Measurements from ENCODE around the gene DNAJC11. TPM values are rescaled to one million over a fixed set of nuclear protein-coding genes. Genes with fewer than 3 reads are reported as not detected.
"Not testable (repeated sequence)": the region's sequence is repeated elsewhere in the genome, so short reads cannot be mapped to it uniquely, and the experiment has no call there.

Gene DNAJC11
- polyA plus RNA-seq, 1 of the 3 experiments (the other 2 are of a cell fraction): 38.2 TPM

- TF ChIP-seq ZBTB33 (IDR thresholded peaks at IDR 0.05; ENCODE audit: borderline replicate concordance, low read depth) (no peak), SIN3A (IDR thresholded peaks at IDR 0.05; ENCODE audit: borderline replicate concordance, low read depth, low read length) (no peak), RCOR1 (IDR thresholded peaks at IDR 0.05; ENCODE audit: low read length) (no peak), POLR2AphosphoS5 (IDR thresholded peaks at IDR 0.05; ENCODE audit: low read depth, low read length) (no peak)
Measured at GRCh38 chr1:6700853-6701436, 671 bp downstream of the DNAJC11 start (continued).

GRCh38 chr1:6699915-6700314, 1.7 kb downstream of the DNAJC11 start:
- H3K27me3 ChIP-seq (ENCODE audit: insufficient read depth); H2AFZ ChIP-seq (ENCODE audit: low read depth); H3K9ac ChIP-seq; H3K9me3 ChIP-seq; POLR2A ChIA-PET; H3K27ac ChIP-seq (ENCODE audit: low read depth in 2 of 2, low read length in 1 of 2); H4K20me1 ChIP-seq (ENCODE audit: insufficient read depth); H3F3A ChIP-seq (replicated peaks; ENCODE audit: insufficient read depth); H3K9me2 ChIP-seq; H3K4me3 ChIP-seq (ENCODE audit: low read depth in 2 of 2, low read length in 1 of 2); H3K36me3 ChIP-seq (replicated peaks in 1 of 2; ENCODE audit: control insufficient read depth in 1 of 2, insufficient read depth in 2 of 2, low read length in 1 of 2); DNase-seq: not testable (repeated sequence)
- CTCF ChIA-PET: interaction anchor here (2.8 kb wide), 1 partner anchor 28 kb away, joined by 26 read pairs; no protein-coding TSS in a partner anchor
- Histone ChIP-seq H3K79me2 (ENCODE audit: insufficient read depth) (peaks cover 55% of the 10 kb centered on the region), H3K4me1 (ENCODE audit: control insufficient read depth in 1 of 2, insufficient read depth in 2 of 2, low read depth in 1 of 2, low read length in 1 of 2) (peaks cover 0 to 11% of the 10 kb centered on the region in 2 experiments; a peak in 1 of 4 replicates), H3K4me2 (peak overlapping the region; percentile 90; the same call in 1 of the 2 replicates)
- 98% methylated on average over 4 of the region's 4 CpGs for WGBS (ENCODE audit: low lambda C conversion rate)

GRCh38 chr1:6695868-6696267, 5.7 kb downstream of the DNAJC11 start:
- CTCF ChIA-PET: no interaction called here
- no peak overlapping the region for H3K9ac ChIP-seq
- POLR2A ChIA-PET: no interaction called here
- H4K20me1 ChIP-seq (ENCODE audit: insufficient read depth): no peaks in the 10 kb centered on the region
- peaks cover 7% of the 10 kb centered on the region for H3F3A ChIP-seq (replicated peaks; ENCODE audit: insufficient read depth)
- H3K27ac ChIP-seq (ENCODE audit: low read depth in 2 of 2, low read length in 1 of 2): no peak overlapping the region
- no peak overlapping the region for H3K4me2 ChIP-seq
- no peak overlapping the region for H2AFZ ChIP-seq (ENCODE audit: low read depth)
- no peak overlapping the region for H3K4me3 ChIP-seq (ENCODE audit: low read depth in 2 of 2, low read length in 1 of 2)
- peaks cover 87% of the 10 kb centered on the region for H3K79me2 ChIP-seq (ENCODE audit: insufficient read depth)
- H3K9me2 ChIP-seq: no peaks in the 10 kb centered on the region
- 35% methylated on average over 2 of the region's 2 CpGs for WGBS (ENCODE audit: low lambda C conversion rate)
- peaks cover 0 to 9% of the 10 kb centered on the region in 2 experiments; a peak in 1 of 4 replicates for H3K4me1 ChIP-seq (ENCODE audit: control insufficient read depth in 1 of 2, insufficient read depth in 2 of 2, low read depth in 1 of 2, low read length in 1 of 2)
- H3K36me3 ChIP-seq (replicated peaks in 1 of 2; ENCODE audit: control insufficient read depth in 1 of 2, insufficient read depth in 2 of 2, low read length in 1 of 2): peaks cover 0 to 9% of the 10 kb centered on the region in 2 experiments
- H3K27me3 ChIP-seq (ENCODE audit: insufficient read depth): no peaks in the 10 kb centered on the region
- DNase-seq: no peak
- H3K9me3 ChIP-seq: no peaks in the 10 kb centered on the region
- no peak for TF ChIP-seq JUND (IDR thresholded peaks at IDR 0.05)

GRCh38 chr1:6694121-6694713, 7.4 kb downstream of the DNAJC11 start:
- H3K9me3 ChIP-seq: no peaks in the 10 kb centered on the region
- ChIA-PET CTCF (interaction anchor here (1.1 to 1.3 kb wide), 2 partner anchors 8 to 11 kb away, joined by 4 to 5 read pairs; no protein-coding TSS in a partner anchor), POLR2A (interaction anchor here (0.6 kb wide), 1 partner anchor 21 kb away, joined by 4 read pairs; no protein-coding TSS in a partner anchor)
- no peaks in the 10 kb centered on the region for H4K20me1 ChIP-seq (ENCODE audit: insufficient read depth)
- H3K4me2 ChIP-seq: no peak overlapping the region
- no peak for DNase-seq
- H2AFZ ChIP-seq (ENCODE audit: low read depth): no peak overlapping the region
- H3K36me3 ChIP-seq (replicated peaks in 1 of 2; ENCODE audit: control insufficient read depth in 1 of 2, insufficient read depth in 2 of 2, low read length in 1 of 2): peaks cover 0 to 9% of the 10 kb centered on the region in 2 experiments
- H3K27ac ChIP-seq (ENCODE audit: low read depth in 2 of 2, low read length in 1 of 2): no peak overlapping the region
- no peaks in the 10 kb centered on the region for H3K4me1 ChIP-seq (ENCODE audit: control insufficient read depth in 1 of 2, insufficient read depth in 2 of 2, low read depth in 1 of 2, low read length in 1 of 2)
- no peaks in the 10 kb centered on the region for H3K27me3 ChIP-seq (ENCODE audit: insufficient read depth)
- peaks cover 7% of the 10 kb centered on the region for H3F3A ChIP-seq (replicated peaks; ENCODE audit: insufficient read depth)
- H3K4me3 ChIP-seq (ENCODE audit: low read depth in 2 of 2, low read length in 1 of 2): no peak overlapping the region
- H3K9ac ChIP-seq: no peak overlapping the region
- WGBS (ENCODE audit: low lambda C conversion rate): 96% methylated on average over 10 of the region's 10 CpGs
- peaks cover 86% of the 10 kb centered on the region for H3K79me2 ChIP-seq (ENCODE audit: insufficient read depth)
- no peaks in the 10 kb centered on the region for H3K9me2 ChIP-seq
- TF ChIP-seq RAD21 (IDR thresholded peaks at IDR 0.05; ENCODE audit: low read length) (no peak), ELF1 (IDR thresholded peaks at IDR 0.05) (no peak), YY1 (IDR thresholded peaks at IDR 0.05; ENCODE audit: low read depth) (no peak), CHD2 (IDR thresholded peaks at IDR 0.05; ENCODE audit: low read length, partially characterized antibody) (no peak), SIN3A (IDR thresholded peaks at IDR 0.05; ENCODE audit: borderline replicate concordance, low read depth, low read length) (no peak), CTCF (IDR thresholded peaks at IDR 0.05) (no peak), REST (IDR thresholded peaks at IDR 0.05; ENCODE audit: low read depth, low read length) (no peak)

Measured in SK-N-SH (cell line).